A673 (cell line): ENCODE measurements around the gene HHEX.

Source experiments
- CTCF ChIP-seq: fragments of 300-800, 200-600 bp; sonication (generic); conservative IDR thresholded peaks from 2 replicates; pipeline ENCODE4 v1.5.1; 2017; ENCODE audit warnings: low read depth, mild to moderate bottlenecking, antibody characterized with exemption, low read length, moderate library complexity, mixed read lengths
- EZH2 ChIP-seq: fragments of 200-600 bp; sonication (generic); IDR thresholded peaks from 2 replicates; pipeline ENCODE4 v1.6.1; 2017; ENCODE audit warnings: borderline replicate concordance, low read depth, mild to moderate bottlenecking, mixed read lengths, antibody characterized with exemption, low read length; ENCODE audit not compliant: poor library complexity, severe bottlenecking

GRCh38 chr10:92688573-92688926, 1.2 kb upstream of the HHEX start:
- TF ChIP-seq CTCF (no peak), EZH2 (no peak)
